NCI-H1436 treated with DMSO at 0.1 percent for 48 hours (cell line): Measurements from ENCODE around the gene SPOP.
"Not testable (repeated sequence)": the region's sequence is repeated elsewhere in the genome, so short reads cannot be mapped to it uniquely, and the experiment has no call there.

Experiments
- DNase-seq: peaks from one replicate; lab custom pipeline; 2025; lab: John Stamatoyannopoulos, UW

SPOP gene

GRCh38 chr17:49647256-49647585 is 30.7 kb downstream of the SPOP start:
- no peak for DNase-seq

- DNase-seq, result no peak
Measured at GRCh38 chr17:49646391-49647255, 31.3 kb downstream of the SPOP start.

GRCh38 chr17:49646056-49646390 is 31.9 kb downstream of the SPOP start:
- DNase-seq, result not testable (repeated sequence)

GRCh38 chr17:49645654-49646053 is 32.2 kb downstream of the SPOP start:
- DNase-seq, result no peak

- no peak for DNase-seq
Measured at GRCh38 chr17:49640556-49640955, 37.3 kb downstream of the SPOP start.

- DNase-seq, result no peak
Measured at GRCh38 chr17:49638818-49639217, 39.1 kb downstream of the SPOP start.

- DNase-seq, result no peak
Measured at GRCh38 chr17:49637739-49638138, 40.2 kb downstream of the SPOP start.

- no peak for DNase-seq
Measured at GRCh38 chr17:49637050-49637449, 40.8 kb downstream of the SPOP start.

- no peak for DNase-seq
Measured at GRCh38 chr17:49635121-49635520, 42.8 kb downstream of the SPOP start.

- DNase-seq, result no peak
Measured at GRCh38 chr17:49634485-49634860, 43.4 kb downstream of the SPOP start.

GRCh38 chr17:49633762-49634484 is 44.0 kb downstream of the SPOP start:
- no peak for DNase-seq

GRCh38 chr17:49633250-49633649 is 44.6 kb downstream of the SPOP start:
- no peak for DNase-seq

- DNase-seq, result no peak
Measured at GRCh38 chr17:49632201-49632600, 45.7 kb downstream of the SPOP start.

GRCh38 chr17:49631496-49631895 is 46.4 kb downstream of the SPOP start:
- DNase-seq, result no peak

GRCh38 chr17:49630113-49630900 is 47.6 kb downstream of the SPOP start:
- no peak for DNase-seq

GRCh38 chr17:49629447-49629846 is 48.5 kb downstream of the SPOP start:
- DNase-seq, result no peak

GRCh38 chr17:49624896-49625295 is 53.0 kb downstream of the SPOP start:
- DNase-seq, result no peak

- DNase-seq, result no peak
Measured at GRCh38 chr17:49621946-49622529, 55.9 kb downstream of the SPOP start.

GRCh38 chr17:49621420-49621819 is 56.5 kb downstream of the SPOP start:
- no peak for DNase-seq

- no peak for DNase-seq
Measured at GRCh38 chr17:49618028-49618611, 59.8 kb downstream of the SPOP start.

GRCh38 chr17:49616601-49617131 is 61.2 kb downstream of the SPOP start:
- DNase-seq, result no peak

GRCh38 chr17:49616086-49616485 is 61.8 kb downstream of the SPOP start:
- DNase-seq, result no peak
